Putamen (tissue), 1 donor: Measurements from ENCODE around the gene BRCA1.
"Not testable (repeated sequence)": the region's sequence is repeated elsewhere in the genome, so short reads cannot be mapped to it uniquely, and the experiment has no call there.

Experiments used
- DNase-seq: peaks from one replicate; pipeline ENCODE4 v3.0.0-alpha.2; 2016; ENCODE audit warnings: low spot score

BRCA1 gene

GRCh38 chr17:43069368-43069898 lies 55.7 kb downstream of the BRCA1 start:
- DNase-seq = no peak

GRCh38 chr17:43068570-43069367 lies 56.4 kb downstream of the BRCA1 start:
- no peak for DNase-seq

- no peak for DNase-seq
These were observed 62.1 kb downstream of the BRCA1 start for GRCh38 chr17:43062984-43063638.

- no peak for DNase-seq
These were observed 69.1 kb downstream of the BRCA1 start for GRCh38 chr17:43056051-43056450.

- not testable (repeated sequence) for DNase-seq
These were observed 72.2 kb downstream of the BRCA1 start for GRCh38 chr17:43053008-43053407.

GRCh38 chr17:43051969-43052368 lies 73.2 kb downstream of the BRCA1 start:
- no peak for DNase-seq

- DNase-seq = no peak
These were observed 81.1 kb downstream of the BRCA1 start for GRCh38 chr17:43044024-43044423.

- no peak for DNase-seq
These were observed 81.9 kb downstream of the BRCA1 start for GRCh38 chr17:43043307-43043706.

GRCh38 chr17:43042025-43042628 lies 83.0 kb downstream of the BRCA1 start:
- DNase-seq = no peak

GRCh38 chr17:43040655-43041054 lies 84.5 kb downstream of the BRCA1 start:
- no peak for DNase-seq

GRCh38 chr17:43039646-43040045 lies 85.5 kb downstream of the BRCA1 start:
- DNase-seq = no peak

- DNase-seq = no peak
These were observed 90.3 kb downstream of the BRCA1 start for GRCh38 chr17:43034894-43035293.

GRCh38 chr17:43033948-43034881 lies 90.9 kb downstream of the BRCA1 start:
- DNase-seq = no peak

- DNase-seq = no peak
These were observed 93.5 kb downstream of the BRCA1 start for GRCh38 chr17:43031666-43032065.

GRCh38 chr17:43030137-43030767 lies 94.9 kb downstream of the BRCA1 start:
- no peak for DNase-seq

GRCh38 chr17:43028221-43028861 lies 96.8 kb downstream of the BRCA1 start:
- no peak for DNase-seq

GRCh38 chr17:43027091-43028032 lies 97.8 kb downstream of the BRCA1 start:
- DNase-seq = no peak

- DNase-seq = no peak
These were observed 98.6 kb downstream of the BRCA1 start for GRCh38 chr17:43026595-43026994.

- no peak for DNase-seq
These were observed 99.2 kb downstream of the BRCA1 start for GRCh38 chr17:43025766-43026537.
